Aorta (tissue), 5 donors: ENCODE results near the gene MRPL20. TPM values are rescaled to one million over a fixed set of nuclear protein-coding genes. Genes with fewer than 3 reads are reported as not detected.
"Not testable (repeated sequence)": the region's sequence is repeated elsewhere in the genome, so short reads cannot be mapped to it uniquely, and the experiment has no call there.

Experiments
- ATAC-seq: fragments of 200-7000 bp; cut with Tn5 transposase; one replicate; pipeline ENCODE4 v1.9.1; 2022; ENCODE audit warnings: moderate library complexity; ENCODE audit not compliant: low FRiP score
- DNase-seq, 2 donors: peaks; one replicate each; pipeline ENCODE4 v3.0.0-alpha.2; 2020
- H3K27ac ChIP-seq, 2 donors: one replicate each; pipeline ENCODE4 v1.5.1; 2013; ENCODE audit warnings: low read length in 2 of 2, mild to moderate bottlenecking in 2 of 2, moderate library complexity in 2 of 2, control low read depth in 1 of 2, inconsistent platforms in 1 of 2, low read depth in 1 of 2
- H3K27me3 ChIP-seq, 2 donors: one replicate each; pipeline ENCODE4 v1.6.1; 2013; ENCODE audit warnings: control low read depth in 1 of 2, low read length in 1 of 2, mild to moderate bottlenecking in 1 of 2, moderate library complexity in 1 of 2; ENCODE audit not compliant: insufficient read depth in 2 of 2, control insufficient read depth in 1 of 2
- H3K36me3 ChIP-seq, 2 donors: one replicate each; pipeline ENCODE4 v1.6.1; 2013; ENCODE audit warnings: control low read depth in 1 of 2, low read length in 1 of 2, mild to moderate bottlenecking in 1 of 2; ENCODE audit not compliant: insufficient read depth in 2 of 2, control insufficient read depth in 1 of 2
- H3K4me1 ChIP-seq, 2 donors: one replicate each; pipeline ENCODE4 v1.6.1; 2013; ENCODE audit warnings: low read length in 2 of 2, control low read depth in 1 of 2, mild to moderate bottlenecking in 1 of 2, moderate library complexity in 1 of 2; ENCODE audit not compliant: insufficient read depth in 2 of 2, control insufficient read depth in 1 of 2
- H3K4me3 ChIP-seq, 2 donors: one replicate each; pipeline ENCODE4 v1.5.1; 2013; ENCODE audit warnings: low read length in 2 of 2, control low read depth in 1 of 2, mild to moderate bottlenecking in 1 of 2
- H3K9me3 ChIP-seq: one replicate; pipeline ENCODE4 v1.6.1; 2013; ENCODE audit warnings: mild to moderate bottlenecking, low read length; ENCODE audit not compliant: control insufficient read depth
- WGBS, 2 donors: extraction: QIAGEN DNeasy Blood & Tissue Kit; methylation state at CpG; one replicate each; pipeline ENCODE4 v1.1.7; 2013; 5-methylcytosine and 5-hydroxymethylcytosine counted together
- intact Hi-C, 2 donors: fragments of 100-400 bp; cut with DNase I; formaldehyde crosslinking; loops; one replicate each; pipeline versions ENCODE4 v1.14.2 to v1.15.0; 2022
- polyA plus RNA-seq, 2 donors: library from polyadenylated mRNA; stranded (reverse); fragments of 200-250 nt; gene quantifications; one replicate each; pipeline ENCODE4 v1.2.3, GENCODE V29; 2013
- total RNA-seq, 2 donors: library from RNA; stranded (reverse); fragmentation: NEBNext Ultra II Directional; extraction: Animal tissue kit (Norgen Biotek cat#: 25700); gene quantifications; one replicate each; pipeline ENCODE4 v1.2.1, GENCODE V29; 2021
- donor health status: healthy with polysubstance abuse.
- donor health status: Bipolar disorder and iron deficiency.
- donor health status: DM: no; HTN: no; CAD: no.
- donor health status: DM: no; HTN: no; CAD: no.
- donor health status: DM: yes; HTN: yes; CAD: no.

MRPL20 gene
- total and polyA plus RNA-seq, 4 donors, result 69.7 to 184 (median 107) TPM

- WGBS, 2 donors, result 79 to 80% methylated on average over 13 to 16 of the region's 16 CpGs
- Histone ChIP-seq H3K4me1 (no peaks in the 10 kb centered on the region), H3K27me3 (no peaks in the 10 kb centered on the region), H3K36me3 (no peaks in the 10 kb centered on the region), H3K4me3 (no peak overlapping the region), H3K27ac (no peak overlapping the region), H3K9me3 (no peaks in the 10 kb centered on the region)
- intact Hi-C loops, result no loop called here
- DNase-seq, result no peak
- ATAC-seq, result no peak
These were observed 36.3 kb downstream of the MRPL20 start for GRCh38 chr1:1370771-1371300.

DNA sequence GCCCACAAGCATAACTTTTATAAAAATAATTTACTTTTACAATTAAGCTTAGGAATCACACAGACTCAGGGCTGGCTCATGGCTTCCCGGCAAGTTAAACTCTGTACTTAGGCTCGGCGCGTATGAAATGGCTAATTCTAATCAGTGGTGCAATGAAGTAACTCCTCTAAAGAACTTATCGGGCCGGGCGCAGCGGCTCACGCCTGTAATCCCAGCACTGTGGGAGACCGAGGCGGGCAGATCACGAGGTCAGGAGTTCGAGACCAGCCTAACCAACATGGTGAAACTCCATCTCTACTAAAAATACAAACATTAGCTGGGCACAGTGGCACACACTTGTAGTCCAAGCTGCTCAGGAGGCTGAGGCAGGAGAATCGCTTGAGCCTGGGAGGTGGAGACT, 37.0 kb downstream of the MRPL20 start:
- H3K4me3 ChIP-seq, DNase-seq, intact Hi-C loops, H3K27me3 ChIP-seq, H3K9me3 ChIP-seq, H3K36me3 ChIP-seq, H3K27ac ChIP-seq, H3K4me1 ChIP-seq, ATAC-seq: not testable (repeated sequence)
- 91 to 93% methylated on average over 14 of the region's 14 CpGs for WGBS, 2 donors

- intact Hi-C loops, result no loop called here
- Histone ChIP-seq H3K4me1 (no peaks in the 10 kb centered on the region), H3K36me3 (no peaks in the 10 kb centered on the region), H3K27me3 (no peaks in the 10 kb centered on the region), H3K27ac (no peak overlapping the region), H3K9me3 (no peaks in the 10 kb centered on the region), H3K4me3 (no peak overlapping the region)
- ATAC-seq (no peak), DNase-seq (no peak)
- 97 to 98% methylated on average over 5 of the region's 5 CpGs for WGBS, 2 donors
These were observed 39.8 kb downstream of the MRPL20 start for GRCh38 chr1:1367315-1367714.

- Histone ChIP-seq H3K36me3 (no peaks in the 10 kb centered on the region), H3K27ac (no peak overlapping the region), H3K9me3 (no peaks in the 10 kb centered on the region), H3K4me3 (no peak overlapping the region), H3K27me3 (no peaks in the 10 kb centered on the region), H3K4me1 (no peaks in the 10 kb centered on the region)
- DNase-seq, result no peak
- WGBS, 2 donors, result 97 to 98% methylated on average over 3 of the region's 3 CpGs
- no peak for ATAC-seq
- intact Hi-C loops, result no loop called here
These were observed 40.4 kb downstream of the MRPL20 start for GRCh38 chr1:1366699-1367066.

- ATAC-seq (no peak), DNase-seq (no peak)
- Histone ChIP-seq H3K36me3 (no peaks in the 10 kb centered on the region), H3K27ac (no peak overlapping the region), H3K27me3 (no peaks in the 10 kb centered on the region), H3K9me3 (no peaks in the 10 kb centered on the region), H3K4me1 (no peaks in the 10 kb centered on the region), H3K4me3 (no peak overlapping the region)
- intact Hi-C loops, result no loop called here
- 83 to 85% methylated on average over 10 of the region's 10 CpGs for WGBS, 2 donors
These were observed 41.0 kb downstream of the MRPL20 start for GRCh38 chr1:1365875-1366698.

GRCh38 chr1:1364266-1364665, 42.8 kb downstream of the MRPL20 start:
- WGBS, 2 donors, result 84 to 85% methylated on average over 14 of the region's 14 CpGs
- no peak overlapping the region for H3K4me3 ChIP-seq
- DNase-seq (no peak), ATAC-seq (no peak)
- no peaks in the 10 kb centered on the region for H3K36me3 ChIP-seq
- H3K4me1 ChIP-seq, result no peaks in the 10 kb centered on the region
- intact Hi-C loops, result no loop called here
- H3K9me3 ChIP-seq, result no peaks in the 10 kb centered on the region
- no peaks in the 10 kb centered on the region for H3K27me3 ChIP-seq
- H3K27ac ChIP-seq, result no peak overlapping the region

- H3K4me3 ChIP-seq, result no peak overlapping the region
- no peaks in the 10 kb centered on the region for H3K9me3 ChIP-seq
- H3K4me1 ChIP-seq, result no peaks in the 10 kb centered on the region
- WGBS, 2 donors, result 31 to 47% methylated on average over 13 of the region's 13 CpGs
- ATAC-seq (no peak), DNase-seq (peak; percentile 69 to 78)
- no peak overlapping the region for H3K27ac ChIP-seq
- H3K36me3 ChIP-seq, result no peaks in the 10 kb centered on the region
- no peaks in the 10 kb centered on the region for H3K27me3 ChIP-seq
- intact Hi-C loops, result no loop called here
These were observed 45.1 kb downstream of the MRPL20 start for GRCh38 chr1:1361982-1362423.

DNA sequence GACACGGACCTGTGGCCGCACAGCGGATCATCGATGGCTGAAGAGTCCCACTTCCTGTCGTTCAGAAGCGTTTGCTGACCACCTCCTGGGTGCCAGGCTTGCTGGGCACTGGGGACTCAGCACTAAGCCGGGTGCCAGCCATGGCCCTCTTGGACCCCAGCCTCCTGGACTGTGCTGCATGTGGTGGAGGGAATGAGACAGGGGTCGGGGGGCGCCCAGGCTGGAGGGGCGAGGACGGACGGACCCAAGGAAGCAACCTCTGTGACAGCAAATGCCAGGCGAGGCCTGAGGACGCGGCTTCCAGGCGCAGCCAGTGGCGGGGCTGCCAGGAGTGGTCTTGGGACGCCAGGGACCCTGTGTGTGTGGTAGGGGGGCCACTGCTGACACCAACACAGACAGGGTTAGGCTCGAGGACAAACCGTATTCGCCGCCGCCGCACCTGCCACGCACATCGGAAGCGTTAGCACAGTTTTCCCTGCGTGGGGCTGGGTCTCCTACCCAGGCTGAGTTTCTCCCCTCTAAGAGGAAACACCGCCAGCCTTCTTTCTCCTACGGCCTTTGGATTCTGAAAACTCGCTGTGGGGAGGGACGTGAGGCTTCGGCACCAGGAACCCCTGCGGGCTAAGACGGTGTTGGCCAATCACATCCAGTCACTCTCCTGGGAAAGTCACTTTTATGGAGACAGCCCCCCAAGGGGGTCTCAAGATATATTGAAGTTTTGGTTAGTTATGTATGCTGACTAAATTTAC, 45.7 kb downstream of the MRPL20 start:
- Histone ChIP-seq H3K4me3 (no peak overlapping the region), H3K4me1 (no peaks in the 10 kb centered on the region), H3K27me3 (no peaks in the 10 kb centered on the region), H3K36me3 (no peaks in the 10 kb centered on the region), H3K9me3 (no peaks in the 10 kb centered on the region), H3K27ac (peak overlapping the region in 1 of 2 donors; percentile 49)
- 74% methylated on average over 35 of the region's 35 CpGs for whole genome bisulfite sequencing, 2 donors
- DNase-seq (peak in 1 of 2 donors; percentile 74), ATAC-seq (no peak)
- intact Hi-C loops, result no loop called here
